IPS-18a (cell line): Measurements from ENCODE around the gene STARD9.
"Not testable (repeated sequence)": the region's sequence is repeated elsewhere in the genome, so short reads cannot be mapped to it uniquely, and the experiment has no call there.

Experiments
- H3K27ac ChIP-seq: one replicate; pipeline ENCODE4 v1.5.1; 2013; ENCODE audit warnings: low read length
- H3K27me3 ChIP-seq: one replicate; pipeline ENCODE4 v1.6.1; 2013; ENCODE audit warnings: mild to moderate bottlenecking, low read length; ENCODE audit not compliant: control insufficient read depth, insufficient read depth
- H3K36me3 ChIP-seq: one replicate; pipeline ENCODE4 v1.6.1; 2013; ENCODE audit warnings: low read depth, low read length; ENCODE audit not compliant: control insufficient read depth
- H3K4me1 ChIP-seq: one replicate; pipeline ENCODE4 v1.6.1; 2013; ENCODE audit warnings: low read depth, low read length; ENCODE audit not compliant: control insufficient read depth
- H3K4me3 ChIP-seq: one replicate; pipeline ENCODE4 v1.5.1; 2013; ENCODE audit warnings: low read length
- H3K9ac ChIP-seq: one replicate; pipeline ENCODE4 v1.6.1; 2013; ENCODE audit warnings: mild to moderate bottlenecking, low read length, moderate library complexity
- H3K9me3 ChIP-seq: one replicate; pipeline ENCODE4 v1.6.1; 2013; ENCODE audit warnings: low read depth, low read length; ENCODE audit not compliant: control insufficient read depth

Gene STARD9

DNA sequence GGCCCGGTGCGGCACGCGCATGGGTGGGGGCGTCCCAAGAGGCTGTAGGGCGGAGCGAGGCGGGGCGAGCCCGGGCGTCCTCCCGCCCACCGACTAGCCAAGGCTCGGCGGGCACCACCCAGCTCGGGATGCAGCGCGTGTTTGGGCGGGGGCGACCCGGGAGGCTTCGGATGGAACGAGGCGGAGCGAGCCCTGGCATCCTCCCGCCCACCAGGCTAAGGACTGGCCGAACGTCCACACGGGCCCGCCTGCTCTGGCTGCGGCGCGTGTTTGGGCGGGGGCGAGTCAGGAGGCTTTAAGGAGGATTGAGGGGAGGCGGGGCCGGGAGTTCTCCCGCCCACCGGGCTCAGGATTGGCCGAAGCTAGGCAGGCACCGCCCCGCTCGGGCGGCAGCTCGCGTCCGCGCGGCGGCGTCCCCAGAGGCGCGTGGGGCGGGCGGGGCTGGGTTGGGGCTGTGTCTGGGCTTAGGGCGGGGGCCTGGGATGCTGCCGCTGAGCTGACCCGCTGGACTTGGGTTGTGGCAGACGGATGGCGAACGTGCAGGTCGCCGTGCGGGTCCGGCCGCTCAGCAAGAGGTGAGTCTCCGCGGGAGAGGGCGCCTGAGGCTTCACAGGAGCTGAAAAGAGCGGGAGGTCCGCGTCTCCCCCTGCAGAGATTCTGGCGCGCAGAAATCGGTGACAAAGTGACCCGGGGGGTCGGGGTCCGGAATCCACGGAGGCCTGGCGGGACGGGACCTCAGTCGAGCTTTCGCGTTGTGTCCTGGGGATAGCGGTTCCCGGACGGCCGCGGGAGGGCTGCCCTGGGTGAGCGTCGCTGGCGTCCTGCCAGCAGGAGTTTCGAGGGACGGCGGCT is at the start of gene STARD9:
STARD9 (plus strand) TSS at position 419 of the 852 bp plus-strand sequence; CDS start at position 529, 110 bp downstream.
- no peak within 1 kb of the TSS for H3K27ac ChIP-seq
- H3K9ac ChIP-seq: peak within 1 kb of the TSS; percentile 62
- peaks cover 52% of the 10 kb centered on the region for H3K27me3 ChIP-seq
- H3K36me3 ChIP-seq: no peaks in the 10 kb centered on the region
- H3K4me3 ChIP-seq: peak within 1 kb of the TSS; percentile 73
- H3K9me3 ChIP-seq: no peaks in the 10 kb centered on the region
- no peaks in the 10 kb centered on the region for H3K4me1 ChIP-seq

DNA sequence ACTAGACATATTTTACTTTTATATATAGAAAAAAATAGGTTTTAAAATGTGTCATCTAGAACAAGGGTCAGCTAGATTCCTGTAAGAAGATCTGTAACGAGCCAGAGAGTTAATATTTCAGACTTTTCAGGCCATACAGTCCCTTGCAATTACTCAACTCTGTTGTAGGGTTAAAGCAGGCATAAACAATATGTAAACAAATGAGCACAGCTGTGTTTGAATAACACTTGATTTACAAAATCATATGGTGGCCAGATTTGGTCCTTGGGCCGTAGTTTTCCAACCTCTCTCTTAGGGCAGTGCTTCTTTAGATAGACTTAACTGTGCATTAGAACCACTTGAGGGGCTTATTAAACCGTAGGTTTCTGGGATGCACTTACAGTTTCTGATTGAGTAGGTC is 46.4 kb upstream of the STARD9 start:
- no peaks in the 10 kb centered on the region for H3K27me3 ChIP-seq
- peaks cover 25% of the 10 kb centered on the region for H3K36me3 ChIP-seq
- H3K4me3 ChIP-seq: no peak overlapping the region
- H3K9me3 ChIP-seq: no peaks in the 10 kb centered on the region
- no peak overlapping the region for H3K27ac ChIP-seq
- H3K4me1 ChIP-seq: no peaks in the 10 kb centered on the region
- H3K9ac ChIP-seq: no peak overlapping the region

DNA sequence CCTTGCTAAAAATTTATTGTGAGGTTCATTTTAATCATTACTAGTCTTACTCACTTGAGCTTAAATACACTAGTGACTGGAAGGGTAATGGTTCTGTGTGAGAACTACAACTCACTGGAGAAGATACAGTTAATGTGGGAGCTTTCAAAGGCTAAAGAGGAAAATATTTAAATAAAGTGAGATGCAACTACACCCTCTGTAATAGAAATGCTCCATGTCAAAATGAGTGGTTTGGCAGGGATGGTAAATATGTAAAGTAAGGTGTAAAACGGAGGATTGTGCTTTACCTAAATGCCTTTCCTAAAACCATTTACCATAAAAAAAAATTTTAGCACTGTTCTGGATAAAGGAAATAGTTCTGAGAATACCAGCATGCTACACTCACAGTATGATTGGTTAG is 42.2 kb upstream of the STARD9 start:
- H3K4me1 ChIP-seq: no peaks in the 10 kb centered on the region
- no peak overlapping the region for H3K27ac ChIP-seq
- H3K27me3 ChIP-seq: no peaks in the 10 kb centered on the region
- no peaks in the 10 kb centered on the region for H3K9me3 ChIP-seq
- H3K9ac ChIP-seq: no peak overlapping the region
- no peak overlapping the region for H3K4me3 ChIP-seq
- H3K36me3 ChIP-seq: peaks cover 25% of the 10 kb centered on the region

DNA sequence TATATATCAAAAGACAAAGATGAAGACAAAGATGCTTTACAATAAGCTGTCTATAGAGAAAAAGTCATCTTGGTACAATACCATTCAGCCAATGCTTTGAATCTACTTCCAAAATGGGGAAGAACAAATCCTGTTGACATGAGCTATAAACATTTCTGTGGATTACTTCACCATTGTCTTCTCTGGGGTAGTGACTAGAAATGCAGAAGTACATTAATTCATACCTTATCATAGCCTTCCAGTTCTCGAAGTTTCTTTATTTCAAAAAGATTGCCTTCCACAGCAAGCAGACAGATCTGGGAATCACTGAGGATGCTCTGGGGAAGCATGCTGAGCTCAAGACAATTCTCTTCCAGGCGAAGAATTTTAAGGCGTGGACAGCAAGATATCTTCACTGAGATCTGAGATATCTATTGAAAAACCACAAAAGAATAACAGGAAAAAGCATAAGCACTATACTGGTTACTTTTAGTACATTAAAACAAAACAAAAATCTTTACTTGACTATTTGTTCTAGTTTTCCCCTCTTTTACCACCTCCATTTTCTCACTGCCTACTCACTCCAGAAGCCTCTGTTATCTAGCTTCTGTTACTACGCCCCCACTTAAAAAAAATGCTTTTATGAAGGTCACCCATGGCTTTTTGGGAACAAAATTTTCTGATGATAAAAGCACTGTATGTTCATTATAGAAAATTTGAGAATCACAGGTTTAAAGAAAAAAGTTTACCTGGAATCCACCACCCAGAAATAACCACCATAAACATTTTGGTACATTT is 30.4 kb upstream of the STARD9 start:
- Histone ChIP-seq H3K36me3 (peaks cover 10% of the 10 kb centered on the region), H3K27me3 (no peaks in the 10 kb centered on the region), H3K4me1 (peaks cover 8% of the 10 kb centered on the region), H3K4me3 (no peak overlapping the region), H3K9ac (no peak overlapping the region), H3K27ac (no peak overlapping the region), H3K9me3 (no peaks in the 10 kb centered on the region)

DNA sequence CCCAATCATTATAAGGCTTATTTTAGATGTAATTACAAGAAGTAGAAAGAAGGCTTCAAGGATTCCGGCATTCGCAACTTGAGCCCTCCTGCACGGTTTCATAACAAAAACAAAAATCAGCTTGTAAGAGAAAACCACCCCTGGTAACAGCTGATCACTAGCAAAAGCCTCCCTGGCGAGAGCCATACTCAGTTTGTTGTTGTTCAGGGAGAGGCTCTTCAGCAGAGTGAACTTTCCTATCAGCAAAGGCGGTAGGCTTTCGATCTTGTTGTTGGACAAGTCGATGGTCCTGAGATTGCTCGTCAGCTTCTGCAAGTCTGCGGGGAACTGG is 27.5 kb upstream of the STARD9 start:
- no peaks in the 10 kb centered on the region for H3K27me3 ChIP-seq
- peak overlapping the region; percentile 78 for H3K9ac ChIP-seq
- H3K4me3 ChIP-seq: peak overlapping the region; percentile 82

DNA sequence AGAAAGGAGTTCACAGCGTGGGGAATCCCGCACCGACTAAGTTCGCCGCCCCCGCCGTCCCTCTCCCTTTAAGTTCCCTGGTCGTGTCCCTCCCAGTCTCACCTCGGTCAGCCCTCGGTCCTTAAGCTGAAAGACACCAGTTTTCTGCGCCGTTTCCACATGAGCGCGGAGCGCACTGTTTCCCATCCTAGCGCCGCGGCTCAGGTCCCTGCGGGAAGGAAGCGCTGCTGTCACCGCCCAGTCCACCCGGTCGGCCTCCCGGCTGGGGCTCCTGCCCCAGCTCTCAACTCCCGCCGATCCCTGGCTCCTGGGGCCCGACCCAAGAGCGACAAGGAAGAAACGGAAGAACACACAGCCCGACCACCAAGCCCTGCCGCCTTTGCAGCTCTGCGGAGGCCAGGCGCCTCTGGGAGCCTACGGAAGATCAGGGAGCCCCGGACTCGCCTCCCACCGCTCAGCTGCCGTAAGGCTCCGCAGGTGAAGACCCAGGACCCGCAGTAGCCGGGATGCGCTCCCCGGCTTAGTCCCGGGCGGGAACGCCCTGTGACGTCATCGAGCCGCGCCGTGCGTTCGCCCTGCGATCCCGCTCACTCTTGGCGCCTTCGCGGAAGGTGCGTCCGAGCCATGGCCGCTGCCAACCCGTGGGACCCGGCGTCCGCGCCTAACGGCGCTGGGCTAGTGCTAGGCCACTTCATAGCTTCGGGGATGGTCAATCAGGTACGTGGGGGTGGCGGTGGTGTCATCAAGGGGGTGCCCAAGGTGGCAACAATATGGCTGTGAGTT is 27.0 kb upstream of the STARD9 start, which contains the start of the genes HAUS2 and LRRC57:
HAUS2 (plus strand) TSS at position 590 of the 783 bp plus-strand sequence; CDS start at position 625, 35 bp downstream.
LRRC57 (minus strand) TSS at position 545 of the 783 bp plus-strand sequence; CDS start at position 186, 359 bp downstream.
- peaks cover 8% of the 10 kb centered on the region for H3K4me1 ChIP-seq
- H3K36me3 ChIP-seq: peaks cover 9% of the 10 kb centered on the region
- H3K9me3 ChIP-seq: no peaks in the 10 kb centered on the region
- H3K27me3 ChIP-seq: no peaks in the 10 kb centered on the region
- H3K9ac ChIP-seq: peak within 1 kb of the TSS; percentile 78
- H3K27ac ChIP-seq: peak within 1 kb of the TSS; percentile 90
- H3K4me3 ChIP-seq: peak within 1 kb of the TSS; percentile 82

More for the DNA sequence above, 27.5 kb upstream of the STARD9 start:
- H3K27ac ChIP-seq: no peak overlapping the region
- H3K4me1 ChIP-seq: peaks cover 8% of the 10 kb centered on the region
- H3K9me3 ChIP-seq: no peaks in the 10 kb centered on the region
- H3K36me3 ChIP-seq: peaks cover 10% of the 10 kb centered on the region

DNA sequence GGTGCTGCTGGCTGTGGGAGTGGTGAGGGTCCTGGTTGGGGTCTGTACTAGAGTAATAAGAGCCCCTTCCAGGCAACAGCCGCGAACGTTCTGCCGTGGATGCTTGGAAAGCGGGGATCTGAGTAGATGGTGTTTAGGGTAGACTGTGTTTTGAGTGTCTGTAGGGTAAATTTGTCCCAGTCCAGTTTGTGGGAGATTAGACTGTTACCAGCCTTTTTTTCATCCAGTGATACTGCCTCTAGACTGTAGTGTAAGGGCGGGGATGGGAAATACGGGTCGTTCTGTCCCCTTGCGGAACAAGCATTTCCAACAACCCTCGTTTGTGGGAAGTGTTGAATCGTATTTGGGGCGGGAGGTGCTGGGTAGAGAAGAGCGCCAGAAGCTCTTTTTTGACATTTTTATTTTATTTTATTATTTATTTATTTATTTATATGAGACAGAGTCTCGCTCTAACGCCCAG is 26.3 kb upstream of the STARD9 start:
- H3K27ac ChIP-seq: peak overlapping the region; percentile 90
- H3K4me1 ChIP-seq: peaks cover 8% of the 10 kb centered on the region
- H3K9ac ChIP-seq: peak overlapping the region; percentile 78
- H3K4me3 ChIP-seq: peak overlapping the region; percentile 82
- no peaks in the 10 kb centered on the region for H3K9me3 ChIP-seq
- H3K36me3 ChIP-seq: peaks cover 4% of the 10 kb centered on the region
- no peaks in the 10 kb centered on the region for H3K27me3 ChIP-seq

DNA sequence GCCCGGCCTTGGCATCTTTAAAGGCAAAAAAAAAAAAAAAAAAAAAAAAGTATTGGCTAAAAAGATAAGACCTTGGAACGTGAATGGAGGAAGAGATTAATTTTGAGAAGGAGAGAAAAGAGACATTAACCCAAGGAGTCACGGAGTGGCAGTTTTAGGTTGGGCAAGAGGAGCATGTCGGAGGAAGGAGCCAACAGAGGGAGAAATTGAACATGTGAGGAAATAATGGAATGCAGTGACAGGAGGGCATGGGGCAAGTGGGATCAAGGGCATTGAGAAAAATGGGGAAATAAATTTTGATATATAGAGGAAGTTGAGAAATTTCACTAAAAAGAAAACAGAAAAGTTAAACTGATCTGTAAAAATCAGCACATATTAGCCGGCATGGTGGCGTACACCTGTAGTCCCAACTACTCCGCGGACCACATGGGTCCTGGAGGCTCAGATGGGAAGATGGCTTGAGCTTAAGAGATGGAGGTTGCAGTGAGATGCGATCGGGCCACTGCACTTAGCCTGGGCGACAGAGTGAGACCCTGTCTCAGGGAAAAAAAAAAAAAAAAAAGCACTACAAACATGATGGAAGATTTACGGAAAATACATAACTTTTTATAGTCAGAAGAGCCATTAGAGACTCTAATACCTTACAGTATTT is 25.5 kb upstream of the STARD9 start:
- no peak overlapping the region for H3K27ac ChIP-seq
- peak overlapping the region; percentile 82 for H3K4me3 ChIP-seq
- H3K4me1 ChIP-seq: peaks cover 8% of the 10 kb centered on the region
- H3K27me3 ChIP-seq: no peaks in the 10 kb centered on the region
- H3K9me3 ChIP-seq: no peaks in the 10 kb centered on the region
- H3K36me3 ChIP-seq: peaks cover 4% of the 10 kb centered on the region
- no peak overlapping the region for H3K9ac ChIP-seq

DNA sequence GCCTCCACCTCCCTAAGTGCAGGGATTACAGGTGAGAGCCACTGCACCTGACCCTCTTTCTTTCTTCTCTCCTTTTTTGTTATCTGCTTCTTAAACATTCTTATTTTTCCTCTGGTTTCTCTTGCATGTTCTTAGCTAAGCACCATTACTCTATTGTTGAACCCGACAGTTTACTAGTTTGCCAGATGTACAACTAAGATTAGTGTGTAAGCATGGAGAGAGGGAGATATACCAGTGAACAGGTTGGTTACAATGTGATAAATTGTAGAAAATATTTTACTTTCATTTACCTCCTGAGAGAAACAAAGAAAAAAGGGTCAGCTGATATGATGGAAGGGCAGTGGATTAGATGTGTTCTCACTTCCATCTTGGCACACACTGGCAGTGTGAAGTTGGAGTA is 21.9 kb upstream of the STARD9 start:
- Histone ChIP-seq H3K4me3 (no peak overlapping the region), H3K36me3 (no peaks in the 10 kb centered on the region), H3K27ac (no peak overlapping the region), H3K9ac (no peak overlapping the region), H3K27me3 (no peaks in the 10 kb centered on the region), H3K4me1 (no peaks in the 10 kb centered on the region), H3K9me3 (no peaks in the 10 kb centered on the region)

DNA sequence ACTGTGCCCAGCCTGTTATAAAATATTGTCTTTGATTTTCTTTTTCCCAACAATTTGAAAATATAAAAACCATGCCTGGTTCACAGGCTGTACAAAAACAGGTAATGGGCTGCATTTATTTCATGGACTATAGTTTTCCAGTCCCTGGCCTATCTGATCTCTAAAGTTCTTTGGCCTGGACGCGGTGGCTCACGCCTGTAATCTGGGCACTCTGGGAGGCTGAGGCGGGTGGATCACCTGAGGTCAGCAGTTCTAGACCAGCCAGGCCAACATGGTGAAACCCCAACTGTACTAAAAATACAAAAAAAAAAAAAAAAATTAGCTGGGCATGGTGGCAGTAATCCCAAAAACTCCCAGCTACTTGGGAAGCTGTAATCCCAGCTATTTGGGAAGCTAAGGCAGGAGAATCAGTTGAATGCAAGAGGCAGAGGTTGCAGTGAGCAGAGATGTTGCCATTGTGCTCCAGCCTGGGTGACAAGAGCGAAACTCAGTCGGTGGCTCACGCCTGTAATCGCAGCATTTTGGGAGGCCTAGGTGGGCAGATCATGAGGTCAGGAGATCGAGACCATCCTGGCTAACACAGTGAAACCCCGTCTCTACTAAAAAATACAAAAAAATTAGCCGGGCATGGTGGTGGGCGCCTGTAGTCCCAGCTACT is 18.7 kb upstream of the STARD9 start:
- peaks cover 20% of the 10 kb centered on the region for H3K36me3 ChIP-seq
- H3K9me3 ChIP-seq: not testable (repeated sequence)

More for the DNA sequence above, 18.7 kb upstream of the STARD9 start:
- H3K4me3 ChIP-seq, H3K9ac ChIP-seq, H3K27me3 ChIP-seq, H3K27ac ChIP-seq, H3K4me1 ChIP-seq: not testable (repeated sequence)
